GM18526 (cell line): ENCODE data around the gene CLSTN2.

Source experiments
- POLR2A ChIP-seq: IDR thresholded peaks from 3 replicates; pipeline ENCODE4 v1.6.1; 2011; ENCODE audit not compliant: insufficient read length; ENCODE audit errors: extremely low read depth

The CLSTN2 gene

GRCh38 chr3:140011086-140011485, 76.1 kb downstream of the CLSTN2 start:
- no peak for TF ChIP-seq POLR2A

- TF ChIP-seq POLR2A = no peak
These were observed 76.8 kb downstream of the CLSTN2 start for GRCh38 chr3:140011611-140012277.

- no peak for TF ChIP-seq POLR2A
These were observed 78.2 kb downstream of the CLSTN2 start for GRCh38 chr3:140013220-140013619.

- TF ChIP-seq POLR2A = no peak
These were observed 80.0 kb downstream of the CLSTN2 start for GRCh38 chr3:140014831-140015495.

GRCh38 chr3:140015741-140016140, 80.8 kb downstream of the CLSTN2 start:
- TF ChIP-seq POLR2A = no peak

- TF ChIP-seq POLR2A = no peak
These were observed 83.6 kb downstream of the CLSTN2 start for GRCh38 chr3:140018556-140018955.

- no peak for TF ChIP-seq POLR2A
These were observed 85.0 kb downstream of the CLSTN2 start for GRCh38 chr3:140019946-140020345.

- TF ChIP-seq POLR2A = no peak
These were observed 85.6 kb downstream of the CLSTN2 start for GRCh38 chr3:140020541-140020940.

- TF ChIP-seq POLR2A = no peak
These were observed 86.3 kb downstream of the CLSTN2 start for GRCh38 chr3:140021269-140021668.

GRCh38 chr3:140022066-140022770, 87.2 kb downstream of the CLSTN2 start:
- no peak for TF ChIP-seq POLR2A

- no peak for TF ChIP-seq POLR2A
These were observed 88.9 kb downstream of the CLSTN2 start for GRCh38 chr3:140023616-140024530.

- no peak for TF ChIP-seq POLR2A
These were observed 96.2 kb downstream of the CLSTN2 start for GRCh38 chr3:140031170-140031569.

- no peak for TF ChIP-seq POLR2A
These were observed 99.1 kb downstream of the CLSTN2 start for GRCh38 chr3:140034058-140034457.

GRCh38 chr3:140035871-140036270, 100.9 kb downstream of the CLSTN2 start:
- TF ChIP-seq POLR2A = no peak

- TF ChIP-seq POLR2A = no peak
These were observed 115.4 kb downstream of the CLSTN2 start for GRCh38 chr3:140050396-140050795.

GRCh38 chr3:140051019-140051957, 116.3 kb downstream of the CLSTN2 start:
- TF ChIP-seq POLR2A = no peak
